HUES48 (cell line): ENCODE measurements around the gene ANO10.

ENCODE experiments used
- H3K27ac ChIP-seq: one replicate; pipeline ENCODE4 v1.7.0; 2013; ENCODE audit warnings: low read depth, low read length, inconsistent platforms
- H3K27me3 ChIP-seq: 2 replicates; pipeline ENCODE4 v1.6.1; 2013; ENCODE audit warnings: mild to moderate bottlenecking, low read length; ENCODE audit not compliant: control insufficient read depth, insufficient read depth
- H3K36me3 ChIP-seq: 2 replicates; pipeline ENCODE4 v1.6.1; 2013; ENCODE audit warnings: low read length; ENCODE audit not compliant: control insufficient read depth, insufficient read depth
- H3K4me1 ChIP-seq: 2 replicates; pipeline ENCODE4 v1.6.1; 2013; ENCODE audit warnings: mild to moderate bottlenecking, low read length; ENCODE audit not compliant: control insufficient read depth, insufficient read depth
- H3K4me3 ChIP-seq: 2 replicates; pipeline ENCODE4 v1.5.1; 2013; ENCODE audit warnings: mild to moderate bottlenecking, low read depth, low read length
- H3K9ac ChIP-seq: 2 replicates; pipeline ENCODE4 v1.6.1; 2013; ENCODE audit warnings: mild to moderate bottlenecking, low read depth, low read length, moderate library complexity
- H3K9me3 ChIP-seq: 2 replicates; pipeline ENCODE4 v1.6.1; 2013; ENCODE audit warnings: low read length; ENCODE audit not compliant: control insufficient read depth, insufficient read depth

The ANO10 gene

GRCh38 chr3:43345877-43346276 is 275.9 kb downstream of the ANO10 start:
- H3K4me3 ChIP-seq, result no peak overlapping the region
- no peak overlapping the region for H3K9ac ChIP-seq
- no peaks in the 10 kb centered on the region for H3K27me3 ChIP-seq
- H3K27ac ChIP-seq, result no peak overlapping the region
- peaks cover 35% of the 10 kb centered on the region for H3K36me3 ChIP-seq
- no peaks in the 10 kb centered on the region for H3K9me3 ChIP-seq
- H3K4me1 ChIP-seq, result peaks cover 32% of the 10 kb centered on the region

DNA sequence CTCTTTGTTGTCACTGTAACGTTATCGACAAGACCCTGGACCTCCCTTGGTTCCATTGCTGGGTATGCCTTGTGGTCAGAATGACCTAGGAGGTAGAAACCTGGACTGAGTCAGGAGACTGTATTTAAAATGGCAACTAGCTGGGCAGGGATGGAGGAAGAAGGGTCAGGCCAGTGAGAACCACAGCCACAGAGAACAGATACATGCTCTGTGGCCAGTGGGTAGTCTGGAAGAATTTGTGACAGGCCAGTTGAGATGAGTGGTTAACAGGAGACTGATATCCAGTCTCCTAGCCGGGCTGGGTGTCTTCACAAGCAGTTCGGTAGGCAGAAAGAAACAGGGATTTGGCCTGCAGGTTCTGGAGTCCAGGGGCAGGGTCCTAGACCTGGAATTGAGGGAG is 276.6 kb downstream of the ANO10 start:
- Histone ChIP-seq H3K4me1 (peaks cover 32% of the 10 kb centered on the region), H3K27ac (no peak overlapping the region), H3K36me3 (peaks cover 41% of the 10 kb centered on the region), H3K9ac (no peak overlapping the region), H3K9me3 (no peaks in the 10 kb centered on the region), H3K4me3 (no peak overlapping the region), H3K27me3 (no peaks in the 10 kb centered on the region)

DNA sequence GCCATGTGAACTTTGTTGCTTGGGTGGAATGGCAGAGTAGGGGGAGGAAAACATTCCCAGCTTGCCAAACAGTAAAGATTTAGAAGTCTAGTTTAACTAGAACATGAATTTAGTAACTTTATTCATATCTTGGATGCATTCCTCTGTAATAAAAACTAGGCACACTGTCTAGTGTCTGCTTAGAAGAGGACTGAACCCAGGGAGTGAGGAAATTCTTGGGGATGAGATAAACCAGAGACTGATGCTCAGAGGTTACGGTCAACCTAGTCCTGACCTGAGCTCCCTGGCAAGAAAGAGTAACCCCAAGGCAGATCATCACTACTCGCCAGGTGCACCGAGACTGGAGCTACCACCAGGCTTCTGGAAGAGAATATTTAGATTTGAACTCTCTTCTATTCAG is 277.3 kb downstream of the ANO10 start:
- no peaks in the 10 kb centered on the region for H3K9me3 ChIP-seq
- peaks cover 32% of the 10 kb centered on the region for H3K4me1 ChIP-seq
- H3K36me3 ChIP-seq, result peaks cover 42% of the 10 kb centered on the region
- no peak overlapping the region for H3K27ac ChIP-seq
- no peaks in the 10 kb centered on the region for H3K27me3 ChIP-seq
- H3K4me3 ChIP-seq, result no peak overlapping the region
- H3K9ac ChIP-seq, result no peak overlapping the region

GRCh38 chr3:43343815-43344214 is 278.0 kb downstream of the ANO10 start:
- no peaks in the 10 kb centered on the region for H3K27me3 ChIP-seq
- H3K9ac ChIP-seq, result no peak overlapping the region
- H3K36me3 ChIP-seq, result peaks cover 42% of the 10 kb centered on the region
- no peak overlapping the region for H3K4me3 ChIP-seq
- H3K4me1 ChIP-seq, result peaks cover 32% of the 10 kb centered on the region
- peak overlapping the region; percentile 54 for H3K27ac ChIP-seq
- 0 out of 2 replicates have a peak, but pooled peaks cover 3% of the 10 kb centered on the region for H3K9me3 ChIP-seq

- H3K9ac ChIP-seq, result no peak overlapping the region
- H3K9me3 ChIP-seq, result peaks cover 10% of the 10 kb centered on the region
- peak overlapping the region; percentile 54 for H3K27ac ChIP-seq
- H3K4me1 ChIP-seq, result peaks cover 32% of the 10 kb centered on the region
- H3K36me3 ChIP-seq, result peaks cover 40% of the 10 kb centered on the region
- no peaks in the 10 kb centered on the region for H3K27me3 ChIP-seq
- no peak overlapping the region for H3K4me3 ChIP-seq
Measured at GRCh38 chr3:43343185-43343584, 278.6 kb downstream of the ANO10 start.

DNA sequence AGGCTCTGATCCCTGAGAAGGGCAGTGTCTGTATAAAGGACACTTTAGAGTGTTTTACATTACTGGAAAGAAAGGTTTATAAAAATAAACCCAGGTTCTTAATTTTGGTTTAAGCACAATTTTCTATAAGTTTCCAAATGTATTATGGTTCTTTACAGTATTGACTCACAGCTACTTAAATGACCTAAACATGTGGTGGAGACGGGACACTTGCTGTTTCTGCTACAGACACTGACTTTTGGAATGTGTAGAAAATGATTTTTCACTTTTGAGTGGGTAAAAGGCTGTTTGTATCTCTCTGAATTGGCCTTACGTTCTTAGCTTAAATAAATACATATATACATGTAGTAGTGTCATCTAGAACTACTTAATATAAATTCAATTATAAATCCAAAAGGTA is 280.0 kb downstream of the ANO10 start:
- Histone ChIP-seq H3K4me1 (peaks cover 32% of the 10 kb centered on the region), H3K27ac (no peak overlapping the region), H3K9ac (no peak overlapping the region), H3K4me3 (no peak overlapping the region), H3K36me3 (peaks cover 37% of the 10 kb centered on the region), H3K9me3 (peaks cover 20% of the 10 kb centered on the region), H3K27me3 (no peaks in the 10 kb centered on the region)

GRCh38 chr3:43340403-43340802 is 281.4 kb downstream of the ANO10 start:
- peaks cover 27% of the 10 kb centered on the region for H3K4me1 ChIP-seq
- H3K4me3 ChIP-seq, result no peak overlapping the region
- H3K36me3 ChIP-seq, result peaks cover 36% of the 10 kb centered on the region
- no peak overlapping the region for H3K9ac ChIP-seq
- H3K27ac ChIP-seq, result no peak overlapping the region
- H3K9me3 ChIP-seq, result peaks cover 23% of the 10 kb centered on the region
- no peaks in the 10 kb centered on the region for H3K27me3 ChIP-seq

DNA sequence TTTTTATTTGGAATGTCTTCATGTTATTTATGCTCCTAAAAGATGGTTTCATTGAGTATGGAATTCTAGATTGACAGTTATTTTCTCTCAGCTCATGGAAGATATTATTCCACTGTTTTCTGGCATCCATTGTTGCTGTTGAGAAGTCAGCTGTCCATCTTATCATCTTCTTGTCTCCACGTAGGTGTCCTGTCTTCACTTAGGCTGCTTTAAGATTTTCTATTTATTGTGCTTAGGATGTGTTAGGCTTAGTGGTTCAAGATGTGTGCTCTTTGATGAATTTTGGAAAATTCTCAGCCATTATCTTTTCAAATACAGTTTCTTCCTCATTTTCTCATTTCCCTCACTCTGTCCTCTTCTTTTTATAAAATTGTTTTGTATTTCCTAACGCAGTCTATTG is 283.5 kb downstream of the ANO10 start:
- no peak overlapping the region for H3K27ac ChIP-seq
- H3K9me3 ChIP-seq, result peaks cover 28% of the 10 kb centered on the region
- H3K36me3 ChIP-seq, result peaks cover 36% of the 10 kb centered on the region
- no peak overlapping the region for H3K9ac ChIP-seq
- H3K4me3 ChIP-seq, result no peak overlapping the region
- H3K4me1 ChIP-seq, result peaks cover 14% of the 10 kb centered on the region
- H3K27me3 ChIP-seq, result no peaks in the 10 kb centered on the region

- Histone ChIP-seq H3K9ac (no peak overlapping the region), H3K9me3 (peaks cover 28% of the 10 kb centered on the region), H3K27ac (no peak overlapping the region), H3K4me1 (peaks cover 5% of the 10 kb centered on the region), H3K27me3 (no peaks in the 10 kb centered on the region), H3K4me3 (no peak overlapping the region), H3K36me3 (peaks cover 28% of the 10 kb centered on the region)
Measured at GRCh38 chr3:43335799-43336198, 286.0 kb downstream of the ANO10 start.

DNA sequence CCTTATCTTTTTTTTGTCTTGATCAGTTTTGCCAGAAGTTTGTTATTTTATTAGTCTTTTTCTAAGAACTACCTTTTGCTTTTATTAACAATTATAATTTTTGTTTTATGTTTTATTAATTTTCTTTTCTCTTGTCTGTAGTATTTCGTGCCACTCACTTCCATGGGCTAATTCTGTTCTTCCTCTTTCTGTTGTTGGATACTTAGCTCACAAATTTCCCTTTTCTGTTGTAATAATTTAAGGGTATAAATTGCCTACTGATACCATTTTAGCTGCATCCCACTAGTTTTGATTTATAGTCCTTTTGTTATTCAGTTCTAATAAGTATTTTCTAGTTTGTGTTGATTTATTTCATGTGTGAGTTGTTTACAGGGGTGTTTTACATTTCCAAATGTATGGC is 286.8 kb downstream of the ANO10 start:
- Histone ChIP-seq H3K9ac (no peak overlapping the region), H3K4me3 (no peak overlapping the region), H3K27ac (no peak overlapping the region), H3K27me3 (no peaks in the 10 kb centered on the region), H3K4me1 (peaks cover 11% of the 10 kb centered on the region), H3K9me3 (peaks cover 28% of the 10 kb centered on the region), H3K36me3 (peaks cover 22% of the 10 kb centered on the region)

DNA sequence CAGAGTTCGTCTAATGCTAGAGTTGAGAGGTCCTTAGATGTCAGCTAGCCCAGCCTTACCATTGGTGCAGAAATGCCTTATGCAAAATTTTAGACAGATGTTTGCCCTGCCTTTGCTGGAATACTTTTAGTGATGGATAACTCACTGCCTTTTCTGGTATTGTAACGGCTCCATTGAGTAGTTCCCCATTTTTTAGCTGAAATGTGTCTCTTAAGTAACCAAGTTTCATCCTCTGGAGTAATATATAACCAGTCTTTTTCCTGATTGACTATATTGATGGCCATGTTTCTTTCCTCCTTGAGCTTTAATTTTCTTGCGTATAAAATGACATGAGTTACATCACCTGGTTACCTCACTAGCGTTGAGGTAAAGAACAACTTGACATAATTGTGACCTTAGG is 290.4 kb downstream of the ANO10 start:
- Histone ChIP-seq H3K27me3 (no peaks in the 10 kb centered on the region), H3K27ac (no peak overlapping the region), H3K9ac (no peak overlapping the region), H3K9me3 (peaks cover 8% of the 10 kb centered on the region; the same call in 1 of the 2 replicates), H3K36me3 (peaks cover 4% of the 10 kb centered on the region; the same call in 1 of the 2 replicates), H3K4me1 (peaks cover 11% of the 10 kb centered on the region), H3K4me3 (no peak overlapping the region)

GRCh38 chr3:43330981-43331380 is 290.8 kb downstream of the ANO10 start:
- Histone ChIP-seq H3K4me1 (peaks cover 11% of the 10 kb centered on the region), H3K9me3 (peaks cover 8% of the 10 kb centered on the region; the same call in 1 of the 2 replicates), H3K27me3 (no peaks in the 10 kb centered on the region), H3K36me3 (peaks cover 4% of the 10 kb centered on the region; the same call in 1 of the 2 replicates), H3K27ac (no peak overlapping the region), H3K9ac (no peak overlapping the region), H3K4me3 (no peak overlapping the region)
